Spleen (tissue), 7 donors: ENCODE results near the gene STK24.

Source experiments
- POLR2A ChIP-seq, 3 donors: fragments of 450-650 bp; IDR thresholded peaks; one replicate each; pipeline ENCODE4 v1.5.1; 2017; ENCODE audit warnings: antibody characterized with exemption in 3 of 3, mild to moderate bottlenecking in 1 of 3
- POLR2AphosphoS5 ChIP-seq, 3 donors: sonication (generic); formaldehyde crosslinking; IDR thresholded peaks; one replicate each; pipeline ENCODE4 v1.5.1; 2017; ENCODE audit warnings: antibody characterized with exemption in 3 of 3
- TF ChIP-seq, protein P1 (sequence below), 11 experiments: fragments of 200-600 bp in 7 of 11; fragments of 450-650 bp in 4 of 11; sonication (generic) in 4 of 11; IDR thresholded peaks in 8 of 11; conservative IDR thresholded peaks in 3 of 11; 1 replicate in 7 of 11; 2 replicates in 4 of 11; pipeline versions ENCODE4 v1.4.0 to v1.8.0; 2016 to 2021; ENCODE audit warnings: antibody characterized with exemption in 11 of 11, inconsistent platforms in 4 of 11, mild to moderate bottlenecking in 1 of 11
- donor health status: DM: no; HTN: no; CAD: no; lungs with moderate emphysema.
- donor health status: DM: no; HTN: no; CAD: no.
- donor health status: DM: no; HTN: no; CAD: no.

DNA sequence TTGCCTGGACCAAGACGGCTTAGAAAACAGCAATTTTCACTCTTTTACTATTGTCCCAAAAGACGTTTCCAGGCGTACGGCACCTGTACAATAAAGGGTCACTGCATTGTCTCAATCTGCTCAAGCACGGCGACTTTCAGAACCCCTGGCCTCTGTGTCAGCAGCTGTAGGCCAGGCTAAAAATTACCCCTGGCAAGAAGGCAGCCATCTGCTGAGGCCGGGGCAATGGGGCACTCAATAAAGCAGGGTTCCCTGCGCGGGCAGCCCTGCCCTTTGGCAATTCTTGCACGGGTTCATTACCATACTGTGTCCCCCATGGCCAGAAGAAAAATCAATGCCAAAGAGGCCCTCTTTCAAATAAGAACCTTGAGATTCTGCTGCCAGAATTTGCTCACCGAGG is 52.1 kb downstream of the STK24 start:
- TF ChIP-seq, protein P1, sequence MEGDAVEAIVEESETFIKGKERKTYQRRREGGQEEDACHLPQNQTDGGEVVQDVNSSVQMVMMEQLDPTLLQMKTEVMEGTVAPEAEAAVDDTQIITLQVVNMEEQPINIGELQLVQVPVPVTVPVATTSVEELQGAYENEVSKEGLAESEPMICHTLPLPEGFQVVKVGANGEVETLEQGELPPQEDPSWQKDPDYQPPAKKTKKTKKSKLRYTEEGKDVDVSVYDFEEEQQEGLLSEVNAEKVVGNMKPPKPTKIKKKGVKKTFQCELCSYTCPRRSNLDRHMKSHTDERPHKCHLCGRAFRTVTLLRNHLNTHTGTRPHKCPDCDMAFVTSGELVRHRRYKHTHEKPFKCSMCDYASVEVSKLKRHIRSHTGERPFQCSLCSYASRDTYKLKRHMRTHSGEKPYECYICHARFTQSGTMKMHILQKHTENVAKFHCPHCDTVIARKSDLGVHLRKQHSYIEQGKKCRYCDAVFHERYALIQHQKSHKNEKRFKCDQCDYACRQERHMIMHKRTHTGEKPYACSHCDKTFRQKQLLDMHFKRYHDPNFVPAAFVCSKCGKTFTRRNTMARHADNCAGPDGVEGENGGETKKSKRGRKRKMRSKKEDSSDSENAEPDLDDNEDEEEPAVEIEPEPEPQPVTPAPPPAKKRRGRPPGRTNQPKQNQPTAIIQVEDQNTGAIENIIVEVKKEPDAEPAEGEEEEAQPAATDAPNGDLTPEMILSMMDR (IDR thresholded peaks at IDR 0.05 in 8 of 11, conservative IDR thresholded peaks at IDR 0.05 in 3 of 11) = no peak
- TF ChIP-seq POLR2A (IDR thresholded peaks at IDR 0.05) = no peak
- TF ChIP-seq POLR2AphosphoS5 (IDR thresholded peaks at IDR 0.05) = no peak
